Caco-2 (cell line): Measurements from ENCODE around the gene SSRP1. TPM values are rescaled to one million over a fixed set of nuclear protein-coding genes. Genes with fewer than 3 reads are reported as not detected.
A peak's percentile ranks its signal among the peaks of the same experiment; 100 is the strongest.

Source experiments
- BruUV-seq: library from RNA; stranded (reverse); fragments of 400-500 nt; replicated peaks from 2 replicates; lab custom pipeline; 2021; lab: Mats Ljungman, UMichigan
- CTCF ChIA-PET: fragments of 300-600 bp; sonication (Branson Sonifier 250); formaldehyde crosslinking; loops from one replicate; lab custom pipeline; 2022; ENCODE audit warnings: antibody characterized with exemption; lab: Charles Lee
- POLR2A ChIA-PET: fragments of 300-600 bp; sonication (Branson Sonifier 250); formaldehyde crosslinking; loops from one replicate; lab custom pipeline; 2022; ENCODE audit warnings: antibody characterized with exemption; lab: Charles Lee
- DNase-seq, 2 experiments: peaks; one replicate each; pipeline versions ENCODE4 v3.0.0 to v3.0.0-alpha.2; 2020 to 2022
- H3K27me3 ChIP-seq: replicated peaks from 2 replicates; pipeline ENCODE4 v1.6.0; 2011; ENCODE audit warnings: low read length; ENCODE audit not compliant: control insufficient read depth, insufficient read depth
- H3K36me3 ChIP-seq: 2 replicates; pipeline ENCODE4 v1.5.1; 2011; ENCODE audit warnings: low read length; ENCODE audit not compliant: control insufficient read depth, insufficient read depth
- H3K4me1 ChIP-seq: fragments of 250-450 bp; sonication (Bioruptor Pico); 2 replicates; pipeline ENCODE4 v1.5.1; 2020; ENCODE audit warnings: mild to moderate bottlenecking
- H3K4me3 ChIP-seq: 2 replicates; pipeline ENCODE4 v1.5.1; 2011; ENCODE audit warnings: low read depth, mild to moderate bottlenecking, control low read depth, low read length
- H3K9me3 ChIP-seq: fragments of 250-450 bp; sonication (Bioruptor Pico); 2 replicates; pipeline ENCODE4 v1.5.1; 2020; ENCODE audit warnings: mild to moderate bottlenecking, moderate library complexity
- H3K27ac Mint-ChIP-seq: one replicate; pipeline ENCODE4 v1.8.0; 2022; ENCODE audit warnings: mixed read lengths; ENCODE audit not compliant: unreplicated experiment
- H3K27me3 Mint-ChIP-seq: one replicate; pipeline ENCODE4 v1.8.0; 2022; ENCODE audit warnings: mixed read lengths; ENCODE audit not compliant: insufficient read depth, unreplicated experiment
- H3K36me3 Mint-ChIP-seq: one replicate; pipeline ENCODE4 v1.8.0; 2022; ENCODE audit warnings: mild to moderate bottlenecking, mixed read lengths; ENCODE audit not compliant: insufficient read depth, unreplicated experiment
- H3K4me1 Mint-ChIP-seq: one replicate; pipeline ENCODE4 v1.8.0; 2022; ENCODE audit warnings: low read depth, mixed read lengths; ENCODE audit not compliant: unreplicated experiment
- H3K4me3 Mint-ChIP-seq: one replicate; pipeline ENCODE4 v1.8.0; 2022; ENCODE audit warnings: mild to moderate bottlenecking, moderate library complexity, mixed read lengths; ENCODE audit not compliant: unreplicated experiment
- H3K9me3 Mint-ChIP-seq: one replicate; pipeline ENCODE4 v1.8.0; 2022; ENCODE audit warnings: mixed read lengths; ENCODE audit not compliant: unreplicated experiment
- intact Hi-C: fragments of 100-400 bp; cut with micrococcal nuclease; formaldehyde crosslinking; loops from one replicate; pipeline ENCODE4 v1.10.0; 2022; ENCODE audit not compliant: unreplicated experiment
- total RNA-seq: library from RNA; stranded (reverse); gene quantifications from 2 replicates; pipeline ENCODE4 v1.2.3, GENCODE V29; 2022
- TF ChIP-seq, protein P1 (sequence below), 2 experiments: fragments of 200-600 bp in 1 of 2; IDR thresholded peaks; 1 replicate in 1 of 2; 2 replicates in 1 of 2; pipeline versions ENCODE4 v1.5.1 to v1.8.0; 2011 to 2022; ENCODE audit warnings: antibody characterized with exemption in 1 of 2, control low read depth in 1 of 2, inconsistent platforms in 1 of 2, low read depth in 1 of 2, low read length in 1 of 2, mild to moderate bottlenecking in 1 of 2, moderate library complexity in 1 of 2; ENCODE audit not compliant: insufficient read depth in 1 of 2, severe bottlenecking in 1 of 2, unreplicated experiment in 1 of 2

The SSRP1 gene
- total RNA-seq, 1 experiment from 2014 or later: 212 TPM

DNA sequence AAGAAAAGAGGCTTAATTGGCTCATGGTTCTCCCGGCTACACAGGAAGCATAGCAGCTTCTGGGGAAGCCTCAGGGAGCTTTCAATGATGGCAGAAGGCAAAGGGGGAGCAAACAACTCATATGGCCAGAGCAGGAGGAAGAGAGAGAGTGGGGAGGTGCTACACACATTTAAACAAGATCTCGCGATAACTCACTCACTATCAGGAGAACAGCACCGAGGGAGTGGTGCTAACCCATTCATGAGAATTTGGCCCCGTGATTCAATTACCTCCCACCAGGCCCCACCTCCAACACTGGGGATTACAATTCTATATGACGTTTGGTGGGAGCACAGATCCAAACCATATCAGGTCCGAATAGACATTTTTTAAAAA, 57.0 kb downstream of the SSRP1 start:
- H3K4me3 Mint-ChIP-seq: no peak overlapping the region
- H3K4me3 ChIP-seq: no peak overlapping the region
- no peaks in the 10 kb centered on the region for H3K36me3 ChIP-seq
- peaks cover 9% of the 10 kb centered on the region for H3K9me3 Mint-ChIP-seq
- DNase-seq: no peak
- H3K4me1 ChIP-seq: peaks cover 16% of the 10 kb centered on the region
- H3K9me3 ChIP-seq: no peaks in the 10 kb centered on the region
- no peaks in the 10 kb centered on the region for H3K27me3 ChIP-seq
- H3K36me3 Mint-ChIP-seq: peaks cover 6% of the 10 kb centered on the region
- POLR2A ChIA-PET: no interaction called here
- intact Hi-C loops: loop anchor here (1.0 kb wide), 5 partner anchors 15 to 437 kb away; no protein-coding TSS in a partner anchor
- CTCF ChIA-PET: interaction anchor here (1.0 to 1.9 kb wide), 4 partner anchors 11 to 27 kb away, joined by 3 to 6 read pairs (median 4); no protein-coding TSS in a partner anchor
- H3K27me3 Mint-ChIP-seq: peaks cover 3% of the 10 kb centered on the region
- peaks cover 22% of the 10 kb centered on the region for H3K4me1 Mint-ChIP-seq
- peak overlapping the region; percentile 78 for H3K27ac Mint-ChIP-seq
- TF ChIP-seq, protein P1, sequence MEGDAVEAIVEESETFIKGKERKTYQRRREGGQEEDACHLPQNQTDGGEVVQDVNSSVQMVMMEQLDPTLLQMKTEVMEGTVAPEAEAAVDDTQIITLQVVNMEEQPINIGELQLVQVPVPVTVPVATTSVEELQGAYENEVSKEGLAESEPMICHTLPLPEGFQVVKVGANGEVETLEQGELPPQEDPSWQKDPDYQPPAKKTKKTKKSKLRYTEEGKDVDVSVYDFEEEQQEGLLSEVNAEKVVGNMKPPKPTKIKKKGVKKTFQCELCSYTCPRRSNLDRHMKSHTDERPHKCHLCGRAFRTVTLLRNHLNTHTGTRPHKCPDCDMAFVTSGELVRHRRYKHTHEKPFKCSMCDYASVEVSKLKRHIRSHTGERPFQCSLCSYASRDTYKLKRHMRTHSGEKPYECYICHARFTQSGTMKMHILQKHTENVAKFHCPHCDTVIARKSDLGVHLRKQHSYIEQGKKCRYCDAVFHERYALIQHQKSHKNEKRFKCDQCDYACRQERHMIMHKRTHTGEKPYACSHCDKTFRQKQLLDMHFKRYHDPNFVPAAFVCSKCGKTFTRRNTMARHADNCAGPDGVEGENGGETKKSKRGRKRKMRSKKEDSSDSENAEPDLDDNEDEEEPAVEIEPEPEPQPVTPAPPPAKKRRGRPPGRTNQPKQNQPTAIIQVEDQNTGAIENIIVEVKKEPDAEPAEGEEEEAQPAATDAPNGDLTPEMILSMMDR (IDR thresholded peaks at IDR 0.05; ENCODE audit: insufficient read depth in 1 of 2, low read depth in 1 of 2, low read length in 1 of 2, severe bottlenecking in 1 of 2, unreplicated experiment in 1 of 2): no peak
- BruUV-seq: no TSS peak

DNA sequence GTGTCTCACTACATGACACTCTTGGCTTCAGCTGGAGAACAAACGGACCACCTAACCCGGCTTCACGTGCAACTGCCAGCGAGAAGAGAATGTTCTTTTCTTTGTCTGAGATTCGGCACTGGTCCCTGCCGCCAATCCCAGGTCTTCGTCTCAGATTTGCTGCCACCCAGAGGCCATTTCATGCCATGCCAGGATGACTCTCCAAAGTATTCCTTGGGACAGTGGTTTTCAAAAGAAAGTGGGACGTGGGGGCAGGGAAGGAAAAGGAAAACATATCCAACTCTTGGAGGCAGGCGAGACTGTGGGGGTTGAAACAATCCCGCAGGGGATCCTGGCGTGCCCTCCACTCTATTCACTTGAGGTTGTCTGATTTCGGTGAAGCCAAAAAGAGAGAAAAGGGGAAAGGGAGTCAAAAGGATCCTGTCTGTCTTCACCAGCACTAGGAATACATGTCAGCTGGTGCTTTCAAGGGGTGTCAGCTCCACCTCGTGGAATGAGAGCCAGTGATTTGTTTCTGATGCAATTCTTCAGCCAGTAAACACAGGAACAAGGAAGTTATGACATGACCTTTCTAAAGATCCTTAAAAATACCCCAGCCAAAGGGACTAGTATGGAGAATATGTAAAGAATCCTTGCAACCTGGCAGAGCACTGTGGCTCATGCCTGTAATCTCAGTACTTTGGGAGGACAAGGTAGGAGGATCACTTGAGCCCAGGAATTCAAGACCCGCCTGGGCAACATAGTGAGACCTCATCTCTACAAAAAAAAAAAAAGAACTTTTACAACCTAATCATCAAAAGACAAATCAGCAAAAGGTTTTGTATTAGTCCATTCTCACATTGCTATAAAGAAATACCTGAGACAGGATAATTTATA, 57.6 kb downstream of the SSRP1 start:
- Histone ChIP-seq H3K36me3 (no peaks in the 10 kb centered on the region), H3K4me1 (peaks cover 10% of the 10 kb centered on the region), H3K9me3 (no peaks in the 10 kb centered on the region; the same call in 1 of the 2 replicates), H3K27me3 (no peaks in the 10 kb centered on the region), H3K4me3 (peak overlapping the region; percentile 31)
- Mint-ChIP-seq H3K9me3 (peaks cover 16% of the 10 kb centered on the region), H3K4me1 (peaks cover 16% of the 10 kb centered on the region), H3K4me3 (peak overlapping the region; percentile 69), H3K36me3 (peaks cover 6% of the 10 kb centered on the region), H3K27ac (peak overlapping the region; percentile 78), H3K27me3 (peaks cover 3% of the 10 kb centered on the region)
- ChIA-PET POLR2A (no interaction called here), CTCF (interaction anchor here (1.0 to 1.9 kb wide), 5 partner anchors 12 to 29 kb away, joined by 3 to 6 read pairs (median 3); no protein-coding TSS in a partner anchor)
- TSS peak; percentile 96 for BruUV-seq
- intact Hi-C loops: loop anchor here (1.0 kb wide), 5 partner anchors 15 to 437 kb away; no protein-coding TSS in a partner anchor
- TF ChIP-seq, protein P1 (IDR thresholded peaks at IDR 0.05; ENCODE audit: insufficient read depth in 1 of 2, low read depth in 1 of 2, low read length in 1 of 2, severe bottlenecking in 1 of 2, unreplicated experiment in 1 of 2): peak; percentile 80 to 93
- peak; percentile 83 to 84 for DNase-seq

DNA sequence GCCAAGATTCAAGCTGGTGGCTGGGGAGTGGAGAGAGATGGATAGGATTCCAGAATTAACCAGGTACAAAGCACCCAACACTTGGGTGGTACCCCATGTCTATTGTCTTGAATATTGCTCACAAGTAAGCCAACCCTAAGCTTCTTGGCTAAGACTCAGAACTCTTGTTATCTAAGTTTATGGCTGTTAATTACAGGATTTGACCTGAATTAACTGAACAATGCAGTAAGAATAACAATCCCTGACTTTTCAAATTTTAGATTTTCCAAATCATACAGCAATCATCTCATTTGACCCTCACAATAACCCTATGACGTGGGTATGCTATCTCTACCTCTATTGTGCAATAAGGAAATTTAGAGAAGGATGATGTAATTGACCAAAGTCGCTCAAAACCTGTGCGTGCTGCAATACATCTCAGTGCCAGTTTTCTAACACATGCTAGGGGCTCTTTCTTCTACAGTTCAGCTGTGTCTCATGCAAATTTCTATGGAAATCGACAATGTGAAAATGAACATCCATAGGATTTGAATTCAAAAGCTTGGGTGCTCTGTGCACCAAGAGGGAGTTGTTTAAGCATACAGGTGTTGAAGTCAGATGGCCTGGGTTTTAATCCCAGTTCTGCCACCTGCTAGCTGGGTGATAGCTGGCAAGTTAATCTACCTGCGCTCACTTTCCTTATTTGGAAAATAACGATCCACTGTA, 58.6 kb downstream of the SSRP1 start:
- peak overlapping the region; percentile 69 for H3K4me3 Mint-ChIP-seq
- POLR2A ChIA-PET: interaction anchor here (0.5 kb wide), 1 partner anchor 44 kb away, joined by 3 read pairs; no protein-coding TSS in a partner anchor

More for the DNA sequence above, 58.6 kb downstream of the SSRP1 start:
- Histone ChIP-seq H3K27me3 (no peaks in the 10 kb centered on the region), H3K9me3 (no peaks in the 10 kb centered on the region; the same call in 1 of the 2 replicates), H3K4me3 (no peak overlapping the region), H3K36me3 (no peaks in the 10 kb centered on the region), H3K4me1 (peaks cover 10% of the 10 kb centered on the region)
- no peak for DNase-seq
- CTCF ChIA-PET: interaction anchor here (1.1 to 1.9 kb wide), 2 partner anchors 16 to 28 kb away, joined by 3 to 6 read pairs; no protein-coding TSS in a partner anchor
- Mint-ChIP-seq H3K36me3 (peaks cover 6% of the 10 kb centered on the region), H3K27ac (peak overlapping the region; percentile 78), H3K27me3 (peaks cover 3% of the 10 kb centered on the region), H3K9me3 (peaks cover 20% of the 10 kb centered on the region), H3K4me1 (peaks cover 14% of the 10 kb centered on the region)
- intact Hi-C loops: no loop called here
- TF ChIP-seq, protein P1 (IDR thresholded peaks at IDR 0.05; ENCODE audit: insufficient read depth in 1 of 2, low read depth in 1 of 2, low read length in 1 of 2, severe bottlenecking in 1 of 2, unreplicated experiment in 1 of 2): no peak
- no TSS peak for BruUV-seq
